Mucosa of rectum (tissue), 2 donors: ENCODE results near the gene HS3ST3A1.
"Not testable (repeated sequence)": the region's sequence is repeated elsewhere in the genome, so short reads cannot be mapped to it uniquely, and the experiment has no call there.

ENCODE experiments used
- H3K27ac ChIP-seq, 2 donors: one replicate each; pipeline ENCODE4 v1.7.0; 2013; ENCODE audit warnings: inconsistent platforms in 2 of 2, low read depth in 2 of 2, low read length in 2 of 2
- H3K27me3 ChIP-seq, 2 donors: one replicate each; pipeline ENCODE4 v1.7.0; 2013; ENCODE audit warnings: low read length in 2 of 2; ENCODE audit not compliant: control insufficient read depth in 2 of 2, insufficient read depth in 2 of 2
- H3K36me3 ChIP-seq, 2 donors: one replicate each; pipeline ENCODE4 v1.7.0; 2013; ENCODE audit warnings: low read length in 2 of 2; ENCODE audit not compliant: control insufficient read depth in 2 of 2, insufficient read depth in 2 of 2
- H3K4me1 ChIP-seq, 2 donors: one replicate each; pipeline ENCODE4 v1.7.0; 2013; ENCODE audit warnings: low read length in 2 of 2, mild to moderate bottlenecking in 1 of 2; ENCODE audit not compliant: control insufficient read depth in 2 of 2, insufficient read depth in 2 of 2
- H3K4me3 ChIP-seq, 2 donors: one replicate each; pipeline ENCODE4 v1.7.0; 2013; ENCODE audit warnings: low read length in 2 of 2
- H3K9ac ChIP-seq, 2 donors: one replicate each; pipeline ENCODE4 v1.7.0; 2013; ENCODE audit warnings: low read length in 2 of 2, low read depth in 1 of 2, mild to moderate bottlenecking in 1 of 2
- H3K9me3 ChIP-seq, 2 donors: one replicate each; pipeline ENCODE4 v1.7.0; 2013; ENCODE audit warnings: low read length in 2 of 2; ENCODE audit not compliant: control insufficient read depth in 2 of 2
- donor health status: healthy.
- donor health status: Normal muscosa, but diverticular disease.

HS3ST3A1 gene

DNA sequence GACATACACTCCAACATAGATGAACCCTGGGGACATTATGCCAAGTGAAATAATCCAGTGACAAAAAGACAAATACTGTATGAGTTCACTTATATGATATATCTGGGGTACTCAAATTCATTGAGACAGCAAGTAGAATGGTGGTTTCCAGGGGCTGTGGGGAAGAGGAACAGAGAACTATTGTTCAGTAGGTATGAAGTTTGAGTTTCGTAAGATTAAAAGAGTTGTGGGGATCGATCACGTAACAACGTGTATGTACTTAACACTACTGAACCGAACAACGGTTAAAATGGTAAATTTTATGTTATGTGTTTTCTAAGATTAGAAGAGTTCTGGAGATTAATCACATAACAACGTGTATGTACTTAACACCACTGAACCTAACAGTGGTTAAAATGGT lies 100.8 kb downstream of the HS3ST3A1 start:
- Histone ChIP-seq H3K27me3 (no peaks in the 10 kb centered on the region), H3K36me3 (no peaks in the 10 kb centered on the region), H3K4me3 (no peak overlapping the region), H3K27ac (no peak overlapping the region), H3K4me1 (no peaks in the 10 kb centered on the region), H3K9ac (no peak overlapping the region), H3K9me3 (no peaks in the 10 kb centered on the region)

DNA sequence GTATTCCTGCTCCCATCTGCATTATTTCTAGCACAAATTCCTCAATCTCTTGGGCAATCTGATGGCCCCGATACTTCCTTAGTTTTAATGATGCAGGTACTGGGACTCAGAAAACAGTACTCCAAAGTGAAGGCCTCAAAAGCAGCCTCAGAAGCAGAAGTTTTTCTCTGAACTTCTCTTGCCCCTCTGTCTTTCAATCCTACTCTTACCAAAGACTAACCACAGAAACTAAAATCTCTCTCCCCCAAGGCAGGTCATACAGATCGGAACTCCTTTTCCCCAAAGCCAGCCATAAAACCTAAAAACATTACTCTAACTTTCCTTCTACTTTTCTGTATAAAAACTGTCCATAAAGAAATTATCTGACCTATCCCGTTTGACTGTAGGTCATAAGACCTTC lies 103.5 kb downstream of the HS3ST3A1 start:
- Histone ChIP-seq H3K27me3 (no peaks in the 10 kb centered on the region), H3K4me1 (no peaks in the 10 kb centered on the region), H3K27ac (no peak overlapping the region), H3K9me3 (no peaks in the 10 kb centered on the region), H3K36me3 (no peaks in the 10 kb centered on the region), H3K4me3 (no peak overlapping the region), H3K9ac (no peak overlapping the region)

- H3K4me1 ChIP-seq, H3K9ac ChIP-seq, H3K27ac ChIP-seq, H3K27me3 ChIP-seq, H3K9me3 ChIP-seq, H3K36me3 ChIP-seq, H3K4me3 ChIP-seq: not testable (repeated sequence)
Measured at GRCh38 chr17:13496553-13497056, 105.1 kb downstream of the HS3ST3A1 start.

GRCh38 chr17:13495423-13495822 lies 106.3 kb downstream of the HS3ST3A1 start:
- no peaks in the 10 kb centered on the region for H3K36me3 ChIP-seq
- H3K27ac ChIP-seq: no peak overlapping the region
- no peaks in the 10 kb centered on the region for H3K4me1 ChIP-seq
- no peak overlapping the region for H3K4me3 ChIP-seq
- no peak overlapping the region for H3K9ac ChIP-seq
- no peaks in the 10 kb centered on the region for H3K27me3 ChIP-seq
- H3K9me3 ChIP-seq: no peaks in the 10 kb centered on the region

DNA sequence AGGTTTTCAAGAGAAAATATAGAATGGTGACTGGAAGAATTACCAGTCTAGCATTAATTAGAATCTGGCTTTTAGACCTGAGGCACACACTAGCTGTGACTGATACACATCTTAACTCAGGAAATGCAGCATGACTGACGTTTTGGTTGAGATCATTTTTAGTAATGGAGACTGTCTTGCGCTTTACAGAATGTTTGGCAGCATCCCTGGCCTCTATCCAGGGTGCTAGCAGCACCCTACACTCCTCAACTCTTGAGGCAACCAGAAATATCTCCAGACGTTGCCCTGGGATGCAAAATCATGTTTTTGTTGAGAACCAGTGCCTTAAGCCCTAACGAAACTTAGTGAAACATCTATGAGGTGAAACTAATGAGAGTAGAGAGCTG lies 109.0 kb downstream of the HS3ST3A1 start:
- Histone ChIP-seq H3K27me3 (no peaks in the 10 kb centered on the region), H3K4me1 (no peaks in the 10 kb centered on the region), H3K36me3 (no peaks in the 10 kb centered on the region), H3K9ac (no peak overlapping the region), H3K4me3 (no peak overlapping the region), H3K27ac (no peak overlapping the region), H3K9me3 (no peaks in the 10 kb centered on the region)

DNA sequence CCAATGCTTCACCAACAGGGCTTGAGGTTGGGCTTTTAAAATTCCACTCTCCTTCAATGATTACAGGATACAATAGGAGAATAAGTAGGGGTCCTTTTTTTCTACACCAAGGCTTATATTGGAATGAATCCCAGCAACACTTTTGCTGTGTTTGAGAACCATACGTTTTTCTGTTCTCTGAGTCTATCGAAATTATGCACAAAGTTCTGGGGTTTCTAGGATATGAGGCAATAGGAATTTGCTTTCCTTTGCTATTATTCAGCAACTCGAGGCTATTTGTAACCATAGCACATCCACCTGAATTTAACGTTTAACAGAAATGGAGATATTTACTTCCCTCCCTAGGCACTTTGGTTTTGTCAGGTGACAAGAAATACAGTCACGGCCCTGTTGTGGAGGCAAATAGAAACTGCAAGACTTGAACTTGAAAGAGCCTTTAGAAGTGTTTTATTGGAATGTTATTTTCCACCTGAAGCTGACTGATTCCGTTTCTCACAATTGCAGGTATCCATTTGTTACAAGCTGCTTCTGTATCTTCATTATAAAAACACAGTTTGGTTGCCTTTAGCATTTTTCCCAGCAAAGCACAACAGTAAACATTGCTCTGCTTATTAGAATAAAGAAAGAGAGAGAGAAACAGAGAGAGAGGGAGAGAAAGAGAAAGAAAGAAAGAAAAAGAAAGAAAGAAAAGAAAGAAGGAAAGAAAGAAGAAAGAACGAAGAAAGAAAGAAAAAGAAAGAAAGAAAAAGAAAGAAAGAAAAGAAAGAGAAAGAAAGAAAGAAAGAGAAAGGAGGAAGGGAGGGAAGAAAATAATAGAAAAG lies 109.6 kb downstream of the HS3ST3A1 start:
- Histone ChIP-seq H3K9ac (no peak overlapping the region), H3K9me3 (no peaks in the 10 kb centered on the region), H3K27ac (no peak overlapping the region), H3K36me3 (no peaks in the 10 kb centered on the region), H3K4me1 (no peaks in the 10 kb centered on the region), H3K4me3 (no peak overlapping the region), H3K27me3 (no peaks in the 10 kb centered on the region)

DNA sequence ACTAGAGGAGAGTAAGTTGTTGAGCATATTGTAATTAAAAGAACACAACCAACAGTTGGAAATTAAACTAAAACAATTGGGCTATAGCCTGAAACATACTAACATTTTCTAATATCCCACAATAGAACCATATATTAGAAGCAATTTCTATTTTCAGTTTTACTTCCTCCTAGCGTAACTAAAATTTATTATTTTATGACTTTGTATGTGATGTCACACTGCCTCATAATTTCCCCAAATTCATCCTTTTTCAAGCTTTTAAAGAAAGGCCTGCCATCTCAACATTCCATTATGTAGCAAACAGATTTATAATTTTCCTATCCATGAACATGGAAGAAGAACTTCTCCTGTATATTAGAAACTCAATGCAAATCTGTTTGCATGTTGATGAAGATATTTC lies 110.2 kb downstream of the HS3ST3A1 start:
- Histone ChIP-seq H3K4me3 (no peak overlapping the region), H3K9ac (no peak overlapping the region), H3K4me1 (no peaks in the 10 kb centered on the region), H3K36me3 (no peaks in the 10 kb centered on the region), H3K27ac (no peak overlapping the region), H3K9me3 (no peaks in the 10 kb centered on the region), H3K27me3 (no peaks in the 10 kb centered on the region)

DNA sequence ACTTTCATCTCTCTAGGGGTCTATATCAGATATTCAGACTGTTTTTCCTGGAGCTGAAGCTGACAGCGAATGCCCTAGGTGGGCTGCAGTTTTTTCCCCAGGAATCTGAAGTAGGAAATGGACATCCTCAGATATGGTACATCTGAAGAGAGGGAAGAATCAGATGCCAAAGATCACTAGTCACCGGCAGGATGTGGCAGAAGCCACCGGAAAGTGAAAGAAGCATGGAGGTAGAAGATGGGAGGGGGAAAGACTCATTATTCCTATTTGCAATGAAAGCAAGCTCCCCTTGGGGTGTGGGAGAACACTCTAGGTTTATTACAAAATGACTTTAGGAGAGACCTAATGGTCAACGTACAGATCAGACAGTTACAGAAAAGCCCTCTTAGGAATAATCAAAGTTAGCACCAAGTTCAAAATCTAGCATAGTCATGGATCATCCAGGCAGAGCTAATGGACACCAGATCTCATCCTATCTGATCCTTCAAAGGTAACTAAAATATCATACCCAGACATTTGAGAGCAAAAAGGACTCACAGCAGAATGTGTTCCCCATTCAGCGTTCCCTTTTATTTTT lies 110.7 kb downstream of the HS3ST3A1 start:
- H3K9me3 ChIP-seq: no peaks in the 10 kb centered on the region
- H3K27me3 ChIP-seq: no peaks in the 10 kb centered on the region
- H3K9ac ChIP-seq: no peak overlapping the region
- no peaks in the 10 kb centered on the region for H3K36me3 ChIP-seq
- H3K4me3 ChIP-seq: no peak overlapping the region
- no peaks in the 10 kb centered on the region for H3K4me1 ChIP-seq
- H3K27ac ChIP-seq: no peak overlapping the region

- Histone ChIP-seq H3K9ac (no peak overlapping the region), H3K36me3 (no peaks in the 10 kb centered on the region), H3K4me1 (no peaks in the 10 kb centered on the region), H3K4me3 (no peak overlapping the region), H3K27me3 (no peaks in the 10 kb centered on the region), H3K9me3 (no peaks in the 10 kb centered on the region), H3K27ac (no peak overlapping the region)
Measured at GRCh38 chr17:13490427-13490826, 111.3 kb downstream of the HS3ST3A1 start.

DNA sequence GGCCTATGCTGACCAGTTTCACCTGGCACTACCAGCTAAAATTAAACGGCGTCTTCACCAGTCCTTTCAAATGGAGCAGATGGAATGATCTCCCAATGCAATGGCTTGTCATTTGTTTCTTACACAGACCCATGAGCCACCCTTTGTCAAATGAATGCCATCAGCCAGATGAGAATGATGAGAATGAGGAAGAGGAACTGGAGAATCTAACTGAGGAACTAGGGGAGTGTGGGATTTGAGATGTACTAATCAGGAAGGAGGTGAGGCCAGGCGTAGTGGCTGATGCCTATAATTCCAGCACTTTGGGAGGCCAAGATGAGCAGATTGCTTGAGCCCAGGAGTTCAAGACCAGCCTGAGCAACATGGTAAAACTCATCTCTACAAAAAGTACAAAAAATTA lies 116.4 kb downstream of the HS3ST3A1 start:
- Histone ChIP-seq H3K27me3 (no peaks in the 10 kb centered on the region), H3K9ac (no peak overlapping the region), H3K9me3 (peaks cover 0 to 5% of the 10 kb centered on the region in 2 donors), H3K27ac (no peak overlapping the region), H3K4me1 (no peaks in the 10 kb centered on the region), H3K4me3 (no peak overlapping the region), H3K36me3 (no peaks in the 10 kb centered on the region)
